ENCODE measurements around the gene KRR1.
"Not testable (repeated sequence)": the region's sequence is repeated elsewhere in the genome, so short reads cannot be mapped to it uniquely, and the experiment has no call there.

Gene KRR1

DNA sequence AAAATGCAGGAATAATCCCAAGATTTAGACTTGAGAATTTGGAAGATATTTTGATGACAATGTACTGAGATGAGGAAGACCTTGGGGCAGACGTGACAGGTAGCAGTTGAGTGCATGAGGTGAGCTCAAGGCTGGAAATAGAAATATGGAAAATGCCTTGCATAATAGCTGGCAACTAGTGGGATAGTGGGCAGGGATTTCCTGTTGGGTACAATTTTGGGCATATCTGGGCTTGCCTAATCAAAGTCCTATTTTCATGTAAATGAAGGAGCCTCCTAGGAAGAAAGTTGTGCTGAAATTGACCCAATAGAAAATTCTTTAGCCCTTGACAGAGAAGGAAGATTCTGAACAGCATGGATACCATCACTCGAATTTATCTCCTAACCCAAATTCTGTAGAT lies 37.3 kb downstream of the KRR1 start:
- DNase-seq = peak in 1 of 2 donors; percentile 62

DNA sequence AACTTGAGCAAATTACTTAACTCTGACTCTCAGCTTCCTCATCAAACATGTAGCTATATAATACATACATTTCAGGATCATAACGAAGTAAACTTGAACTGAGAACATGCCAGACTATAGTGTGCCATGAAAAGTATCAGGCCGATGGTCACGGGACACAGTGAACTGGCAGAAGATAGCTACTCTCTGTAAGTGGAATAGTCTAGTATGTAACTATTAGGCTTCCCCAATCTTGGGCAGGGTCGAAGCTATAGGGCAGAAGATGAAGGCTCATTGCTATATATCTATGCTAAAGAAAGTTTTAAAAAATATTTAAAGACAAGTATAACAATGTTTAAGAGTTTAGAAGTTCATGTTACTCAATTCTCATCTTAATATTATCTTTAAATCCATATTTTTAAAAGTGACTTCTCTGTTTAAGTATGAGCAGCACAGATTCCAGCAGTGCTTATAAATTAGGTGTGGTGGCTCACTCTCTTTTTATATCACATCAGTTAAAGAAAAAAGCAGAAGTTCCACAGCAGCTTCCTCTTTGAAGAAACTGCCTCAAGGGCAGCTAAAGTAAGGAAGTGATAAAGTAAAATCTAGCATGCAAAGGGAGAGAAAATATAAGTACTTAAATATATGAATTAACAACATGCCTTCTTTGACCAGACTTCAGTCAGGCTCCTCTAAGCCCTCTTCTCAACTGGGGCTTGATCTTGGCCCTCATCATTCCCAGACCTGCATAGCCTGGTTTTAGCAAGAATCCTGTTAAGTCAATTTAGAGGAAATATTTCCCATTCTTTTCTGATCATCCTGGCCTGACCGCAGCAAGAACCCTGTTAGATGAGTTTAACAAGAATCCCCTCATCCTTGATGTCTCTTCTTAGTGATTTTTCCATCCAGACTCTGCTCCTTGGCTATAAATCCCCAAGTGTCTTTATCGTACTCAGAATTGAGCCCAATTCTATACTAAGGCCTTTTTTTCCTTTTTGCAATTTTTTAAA lies 39.2 kb downstream of the KRR1 start:
- peak; percentile 74 to 78 for DNase-seq

DNA sequence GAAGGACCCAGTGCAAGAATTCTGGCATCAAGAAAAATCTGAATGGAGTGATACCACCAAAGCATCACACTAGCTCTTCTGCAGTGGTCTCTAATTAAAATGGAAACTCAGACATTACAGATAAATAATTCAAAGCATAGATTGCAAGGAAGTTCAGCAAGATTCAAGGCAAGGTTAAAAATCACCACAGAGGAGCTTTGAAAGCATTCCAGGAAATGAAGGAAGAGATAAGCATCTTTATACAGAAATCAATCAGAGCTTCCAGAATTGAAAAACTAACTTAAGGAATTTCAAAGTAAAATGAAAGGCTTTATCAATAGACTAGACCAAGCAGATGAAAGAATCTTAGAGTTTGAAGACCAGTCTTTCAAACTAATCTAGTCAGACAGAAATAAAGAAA lies 51.2 kb downstream of the KRR1 start:
- DNase-seq = no peak

DNA sequence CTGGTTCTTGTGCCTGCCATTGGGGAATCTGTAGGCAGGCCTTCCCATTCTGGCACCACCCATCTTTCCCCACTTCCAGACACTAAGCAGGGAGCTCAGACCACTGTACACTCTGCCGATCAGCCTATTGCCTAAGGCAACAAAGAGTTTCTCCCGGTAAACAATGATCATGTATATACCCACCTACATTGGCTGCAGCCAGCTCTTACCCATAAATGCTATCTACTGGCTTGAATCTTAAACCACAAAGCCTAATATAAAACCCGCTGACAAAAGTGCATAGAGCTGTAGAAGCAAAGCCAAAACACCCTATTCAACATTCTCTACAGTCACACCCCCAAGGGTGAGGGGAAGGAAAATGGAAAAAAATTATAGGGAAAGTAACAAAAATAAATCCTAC lies 51.7 kb downstream of the KRR1 start:
- no peak for DNase-seq

DNA sequence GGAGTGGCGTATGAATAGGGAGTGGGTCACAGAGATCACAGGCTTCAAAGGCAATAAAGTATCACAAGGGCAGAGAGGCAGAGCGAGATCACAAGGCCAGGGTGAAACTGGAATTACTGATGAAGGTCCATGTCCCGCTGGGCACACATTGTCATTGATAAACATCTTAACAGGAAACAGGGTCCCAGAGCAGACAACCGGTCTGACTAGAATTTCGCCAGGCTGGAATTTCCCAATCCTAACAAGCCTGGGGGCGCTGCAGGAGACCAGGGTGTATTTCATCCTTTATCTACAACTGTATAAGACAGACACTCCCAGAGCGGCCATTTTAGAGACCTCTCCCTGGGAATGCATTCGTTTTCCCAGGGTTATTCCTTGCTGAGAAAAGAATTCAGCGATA lies 53.5 kb downstream of the KRR1 start:
- not testable (repeated sequence) for DNase-seq

DNA sequence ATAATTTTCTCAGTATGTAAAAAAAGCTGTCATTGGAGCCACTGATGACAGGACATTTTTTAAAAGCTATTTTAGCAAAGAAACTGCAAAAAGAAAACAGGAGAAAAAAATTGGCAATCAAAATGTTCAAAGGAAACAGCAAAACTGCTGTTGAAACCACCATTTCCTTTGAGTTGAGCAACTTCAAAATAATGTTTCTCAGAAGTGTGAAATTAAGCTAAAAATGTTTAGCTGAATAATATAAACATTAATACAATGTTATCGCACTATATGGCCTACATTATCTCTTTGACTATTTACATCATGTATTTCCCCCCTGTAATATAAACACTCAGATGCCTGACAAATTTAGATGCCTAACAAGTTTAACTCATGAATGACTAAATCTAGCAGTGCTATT lies 54.2 kb downstream of the KRR1 start:
- DNase-seq = peak in 1 of 2 donors; percentile 34

DNA sequence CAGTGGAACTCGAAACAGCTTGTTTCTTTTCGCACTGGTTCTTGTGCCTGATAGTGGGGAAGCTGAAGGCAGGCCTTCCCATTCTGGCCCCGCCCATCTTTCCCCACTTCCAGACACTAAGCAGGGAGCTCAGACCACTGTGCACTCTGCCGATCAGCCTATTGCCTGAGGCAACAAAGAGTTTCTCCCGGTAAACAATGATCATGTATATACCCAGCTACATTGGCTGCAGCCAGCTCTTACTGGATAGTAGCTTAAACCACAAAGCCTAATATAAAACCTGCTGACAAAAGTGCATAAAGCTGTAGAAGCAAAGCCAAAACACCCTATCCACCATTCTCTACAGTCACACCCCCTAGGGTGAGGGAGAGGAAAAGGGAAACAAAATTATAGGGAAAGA lies 55.6 kb downstream of the KRR1 start:
- no peak for DNase-seq

DNA sequence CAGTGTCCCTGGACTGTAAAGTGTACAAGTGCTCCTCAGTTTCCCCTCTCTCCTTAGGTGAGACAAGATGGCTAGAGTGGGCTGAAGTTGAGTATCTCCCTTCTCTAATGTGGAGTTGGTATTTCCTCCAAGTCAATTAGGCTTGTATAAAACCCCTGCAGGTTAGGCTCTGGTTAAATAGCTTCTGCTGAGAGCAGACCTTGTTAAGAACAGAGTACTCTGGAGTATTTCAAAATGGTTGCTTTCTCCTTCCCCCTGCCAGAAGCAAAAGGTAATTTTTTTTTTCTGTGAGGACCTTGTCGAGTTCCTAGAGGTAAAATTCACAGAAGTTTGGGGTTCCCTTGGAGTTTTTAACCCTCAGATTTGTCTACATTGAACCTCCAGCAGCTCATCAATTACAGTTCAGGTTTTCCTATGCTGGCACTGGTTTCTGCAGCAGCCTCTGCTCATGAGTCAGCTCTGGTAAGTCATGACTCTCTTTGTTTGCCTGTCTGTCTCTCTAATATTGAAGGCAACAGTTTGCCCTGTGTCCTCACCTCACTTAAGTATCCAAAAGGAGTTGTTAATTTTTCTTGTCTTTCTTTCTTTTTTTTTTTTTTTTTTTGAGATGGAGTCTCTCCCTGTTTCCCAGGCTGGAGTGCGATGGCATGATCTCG lies 58.6 kb downstream of the KRR1 start:
- DNase-seq = no peak

DNA sequence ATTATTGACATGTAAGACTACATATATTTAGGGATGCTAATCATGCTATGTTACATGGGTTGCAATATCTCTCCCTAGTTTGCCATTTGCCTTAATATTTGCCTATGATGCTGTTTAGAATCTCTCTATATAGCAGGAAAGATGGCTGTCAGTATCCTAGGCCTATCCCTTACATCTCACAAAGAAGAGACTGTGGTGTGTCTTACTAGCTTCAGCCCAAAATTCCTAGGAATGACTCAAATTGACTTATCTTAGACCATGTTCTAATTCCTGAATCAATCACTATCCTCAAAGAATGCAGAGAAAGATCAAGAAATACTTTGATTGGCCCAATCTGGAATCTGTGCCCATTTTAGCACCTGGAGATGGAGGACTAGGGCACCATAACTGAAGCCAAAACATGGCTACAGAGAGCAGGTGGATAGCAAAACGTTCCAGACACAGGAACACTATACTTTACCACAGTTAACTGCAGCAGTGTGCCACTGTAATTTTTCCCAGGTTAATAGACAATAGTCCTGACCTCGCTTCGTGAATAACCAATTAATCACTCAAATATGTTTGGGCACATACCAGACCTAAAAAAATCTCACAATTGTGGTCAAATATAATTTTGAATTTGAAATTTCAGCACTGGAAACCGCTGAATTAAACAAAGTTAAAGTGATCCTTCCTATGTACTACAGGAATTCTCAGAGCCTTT lies 63.6 kb downstream of the KRR1 start:
- no peak for DNase-seq

DNA sequence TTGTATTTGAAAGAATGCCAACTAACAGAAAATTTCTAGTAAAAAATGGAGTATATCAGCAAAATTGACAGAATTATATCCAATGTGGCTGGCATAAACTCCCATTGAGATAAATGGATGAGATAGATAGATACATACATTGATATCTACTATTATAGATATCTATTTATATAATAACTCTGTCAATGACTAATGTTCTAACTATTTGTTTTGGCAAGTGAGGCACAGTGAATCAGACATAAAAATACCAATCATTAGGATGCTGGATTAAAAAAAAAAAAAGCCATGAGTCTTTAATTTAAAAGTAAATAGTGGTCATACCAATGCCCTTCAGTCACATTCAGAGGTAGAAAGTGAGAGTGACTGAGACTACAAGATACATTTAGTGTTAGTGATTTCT lies 64.6 kb downstream of the KRR1 start:
- DNase-seq = no peak

DNA sequence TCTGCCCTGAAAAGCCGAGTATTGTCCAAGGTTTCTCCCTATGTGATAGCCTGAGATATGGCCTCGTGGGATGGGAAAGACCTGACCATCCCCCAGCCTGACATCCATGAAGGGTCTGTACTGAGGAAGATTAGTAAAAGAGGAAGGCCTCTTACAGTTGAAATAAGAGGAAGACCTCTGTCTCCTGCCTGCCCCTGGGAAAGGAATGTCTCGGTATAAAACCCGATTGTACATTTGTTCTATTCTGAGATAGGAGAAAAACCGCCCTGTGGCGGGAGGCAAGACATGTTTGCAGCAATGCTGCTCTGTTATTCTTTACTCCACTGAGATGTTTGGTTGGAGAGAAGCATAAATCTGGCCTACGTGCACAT lies 66.3 kb downstream of the KRR1 start:
- not testable (repeated sequence) for DNase-seq

DNA sequence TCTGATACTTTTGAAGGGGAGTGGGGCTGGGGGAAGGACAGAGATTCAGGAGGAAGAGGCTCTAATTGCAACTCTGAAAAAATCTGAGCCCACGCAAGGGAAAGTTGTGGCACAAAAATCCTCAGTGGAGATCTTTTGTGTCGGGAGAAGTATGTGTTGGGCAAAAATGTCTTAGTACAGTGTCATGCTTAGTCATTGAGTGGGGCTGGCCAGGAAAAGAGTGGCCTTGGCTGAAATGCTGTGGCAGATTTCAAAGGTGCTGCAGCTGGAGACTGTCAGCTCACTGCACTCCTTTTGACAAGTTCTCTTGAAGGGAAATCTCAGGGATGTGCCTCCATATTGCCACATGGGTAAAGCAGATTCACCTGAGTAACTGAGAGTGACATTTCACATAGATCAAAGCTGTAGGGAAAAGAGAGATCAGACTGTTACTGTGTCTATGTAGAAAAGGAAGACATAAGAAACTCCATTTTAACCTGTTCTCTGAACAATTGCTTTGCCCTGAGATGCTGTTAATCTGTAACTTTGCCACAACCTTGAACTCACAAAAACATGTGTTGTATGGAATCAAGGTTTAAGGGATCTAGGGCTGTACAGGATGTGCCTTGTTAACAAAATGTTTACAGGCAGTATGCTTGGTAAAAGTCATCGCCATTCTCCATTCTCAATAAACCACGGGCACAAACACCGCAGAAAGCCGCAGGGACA lies 66.8 kb downstream of the KRR1 start:
- peak; percentile 21 to 45 for DNase-seq

DNA sequence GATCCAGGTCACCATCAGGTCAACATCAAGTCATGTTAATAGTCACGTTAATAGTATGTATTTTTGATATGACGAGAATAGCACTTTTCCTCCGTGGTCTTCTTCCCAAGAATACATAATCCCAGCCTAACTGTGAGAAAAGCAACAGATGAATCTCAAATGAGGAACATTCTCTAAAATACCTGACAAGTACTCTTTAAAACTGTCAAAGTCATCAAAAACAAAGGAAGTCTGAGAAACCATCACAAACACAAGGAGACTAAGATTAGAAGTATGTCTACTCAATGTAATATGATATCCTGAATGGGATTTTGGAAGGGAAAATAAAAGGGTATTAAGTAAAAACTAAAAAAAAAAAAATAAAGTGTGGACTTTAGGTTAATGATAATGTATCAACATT lies 67.7 kb downstream of the KRR1 start:
- no peak for DNase-seq

DNA sequence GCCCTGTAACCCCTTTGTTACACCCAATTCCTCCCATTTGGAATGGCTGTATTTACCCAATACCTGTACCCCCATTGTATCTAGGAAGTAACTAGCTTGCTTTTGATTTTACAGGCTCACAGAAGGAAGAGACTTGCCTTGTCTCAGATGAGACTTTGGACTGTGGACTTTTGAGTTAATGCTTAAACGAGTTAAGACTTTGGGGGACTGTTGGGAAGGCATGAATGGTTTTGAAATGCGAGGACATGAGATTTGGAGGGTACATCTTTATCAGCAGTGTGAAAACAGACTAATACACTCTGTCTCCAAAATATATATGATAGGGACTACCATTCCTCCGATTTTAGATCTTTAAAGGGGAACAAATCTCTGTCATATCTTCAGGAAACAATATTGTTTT lies 69.0 kb downstream of the KRR1 start:
- not testable (repeated sequence) for DNase-seq

DNA sequence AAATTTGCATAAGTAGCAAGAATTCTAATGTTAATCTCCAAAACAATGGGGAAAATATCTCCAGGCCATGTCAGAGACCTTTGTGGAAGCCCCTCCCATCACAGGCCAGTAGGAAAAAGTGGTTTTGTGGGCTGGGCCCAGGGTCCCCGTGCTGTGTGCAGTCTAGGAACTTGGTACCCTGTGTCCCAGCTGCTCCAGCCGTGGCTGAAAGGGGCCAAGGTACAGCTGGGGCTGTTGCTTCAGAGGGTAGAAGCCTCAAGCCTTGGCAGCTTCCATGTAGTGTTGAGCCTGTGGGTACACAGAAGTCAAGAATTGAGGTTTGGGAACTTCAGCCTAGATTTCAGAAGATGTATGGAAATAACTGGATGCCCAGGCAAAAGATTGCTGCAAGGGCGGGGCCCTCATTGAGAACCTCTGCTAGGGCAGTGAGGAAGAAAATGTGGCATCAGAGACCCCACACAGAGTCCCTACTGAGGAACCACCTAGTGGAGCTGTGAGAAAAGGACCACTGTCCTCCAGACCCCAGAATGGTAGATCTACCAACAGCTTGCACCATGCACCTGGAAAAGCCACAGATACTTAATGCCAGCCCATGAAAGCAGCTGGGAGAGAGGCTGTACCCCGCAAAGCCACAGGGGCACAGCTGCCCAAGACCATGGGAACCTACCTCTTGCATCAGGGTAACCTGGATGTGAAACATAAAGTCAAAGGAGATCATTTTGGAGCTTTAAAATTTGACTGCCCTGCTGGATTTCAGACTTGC lies 69.5 kb downstream of the KRR1 start:
- not testable (repeated sequence) for DNase-seq
